Muscle layer of duodenum (tissue), 2 donors: ENCODE data around the gene RB1.

ENCODE experiments used
- H3K27ac ChIP-seq: one replicate; pipeline ENCODE4 v1.7.0; 2013; ENCODE audit warnings: mild to moderate bottlenecking, low read length
- H3K27me3 ChIP-seq: one replicate; pipeline ENCODE4 v1.7.0; 2013; ENCODE audit warnings: low read depth, mild to moderate bottlenecking, control low read depth, low read length
- H3K36me3 ChIP-seq, 2 donors: one replicate each; pipeline ENCODE4 v1.7.0; 2013; ENCODE audit warnings: low read length in 2 of 2, control low read depth in 1 of 2, mild to moderate bottlenecking in 1 of 2; ENCODE audit not compliant: insufficient read depth in 2 of 2, control insufficient read depth in 1 of 2
- H3K4me1 ChIP-seq, 2 donors: one replicate each; pipeline ENCODE4 v1.7.0; 2013; ENCODE audit warnings: low read length in 2 of 2, mild to moderate bottlenecking in 2 of 2, control low read depth in 1 of 2, moderate library complexity in 1 of 2; ENCODE audit not compliant: insufficient read depth in 2 of 2, control insufficient read depth in 1 of 2
- H3K4me3 ChIP-seq, 2 donors: one replicate each; pipeline ENCODE4 v1.7.0; 2013; ENCODE audit warnings: low read length in 2 of 2, low read depth in 1 of 2, mild to moderate bottlenecking in 1 of 2
- H3K9me3 ChIP-seq, 2 donors: one replicate each; pipeline ENCODE4 v1.7.0; 2013; ENCODE audit warnings: low read length in 2 of 2, control low read depth in 1 of 2, mild to moderate bottlenecking in 1 of 2; ENCODE audit not compliant: control insufficient read depth in 1 of 2
- donor health status: healthy.

The RB1 gene

DNA sequence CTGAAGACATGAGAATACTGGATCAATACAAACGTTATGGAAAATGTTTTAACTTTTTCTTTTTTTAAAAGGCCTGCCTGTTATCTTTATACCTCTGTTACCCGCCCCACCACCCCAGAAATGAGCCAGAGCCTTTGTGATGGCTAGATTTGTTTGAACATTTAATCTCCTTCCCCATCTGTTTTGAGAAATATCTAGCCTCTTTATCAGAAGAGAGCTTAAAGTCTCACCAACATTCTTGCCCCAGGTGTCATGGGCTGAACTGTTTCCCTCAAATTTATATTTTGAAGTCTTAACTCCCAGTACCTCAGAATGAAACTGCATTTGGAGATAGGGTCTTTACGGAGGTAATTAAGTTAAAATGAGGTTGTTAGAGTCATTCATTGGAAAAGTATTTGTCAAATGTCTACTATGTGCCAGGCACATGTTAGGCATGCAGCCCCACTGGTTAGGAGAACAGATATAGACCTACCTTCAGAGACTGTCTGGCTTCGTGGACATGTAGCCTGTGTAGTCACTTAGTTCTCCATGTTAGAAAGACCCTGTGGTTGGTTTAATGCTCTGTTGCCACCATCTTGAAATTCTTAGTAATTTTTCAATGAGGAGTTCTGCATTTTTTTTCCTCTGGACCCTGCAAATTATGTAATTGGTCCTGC is 6.3 kb upstream of the RB1 start:
- H3K4me3 ChIP-seq, result no peak overlapping the region
- no peaks in the 10 kb centered on the region for H3K27me3 ChIP-seq
- H3K36me3 ChIP-seq, result no peaks in the 10 kb centered on the region
- no peaks in the 10 kb centered on the region for H3K4me1 ChIP-seq
- H3K27ac ChIP-seq, result no peak overlapping the region
- no peaks in the 10 kb centered on the region for H3K9me3 ChIP-seq

DNA sequence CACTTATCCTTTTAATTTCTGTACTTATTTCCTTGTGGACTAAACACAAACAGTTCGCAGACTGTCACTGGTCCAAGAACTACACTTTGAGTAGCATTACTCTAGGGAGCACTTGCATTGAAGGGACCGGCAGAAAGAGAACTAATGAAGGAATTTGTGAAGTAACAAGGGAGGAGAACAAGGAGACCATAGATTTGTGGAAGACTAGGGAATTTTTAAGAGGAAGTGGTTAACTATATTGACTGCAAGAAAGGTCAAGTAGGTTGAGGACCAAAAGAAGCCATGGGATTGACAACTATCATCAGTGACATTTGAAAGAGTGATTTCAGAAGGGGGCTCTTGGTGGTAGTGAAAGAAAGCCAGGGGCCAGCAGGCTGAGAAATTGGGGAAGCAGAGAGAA is 4.0 kb upstream of the RB1 start:
- H3K4me3 ChIP-seq, result no peak overlapping the region
- H3K36me3 ChIP-seq, result peaks cover 0 to 5% of the 10 kb centered on the region in 2 donors
- no peaks in the 10 kb centered on the region for H3K4me1 ChIP-seq
- H3K9me3 ChIP-seq, result no peaks in the 10 kb centered on the region
- no peaks in the 10 kb centered on the region for H3K27me3 ChIP-seq
- H3K27ac ChIP-seq, result no peak overlapping the region

- Histone ChIP-seq H3K4me1 (peaks cover 0 to 15% of the 10 kb centered on the region in 2 donors), H3K9me3 (no peaks in the 10 kb centered on the region), H3K4me3 (peak overlapping the region; percentile 91 to 95), H3K27ac (peak overlapping the region; percentile 99), H3K27me3 (no peaks in the 10 kb centered on the region), H3K36me3 (peaks cover 0 to 5% of the 10 kb centered on the region in 2 donors)
Measured at GRCh38 chr13:48302871-48303358, 636 bp upstream of the RB1 start.

- H3K27ac ChIP-seq, result peak overlapping the region; percentile 99
- H3K9me3 ChIP-seq, result no peaks in the 10 kb centered on the region
- peaks cover 0 to 5% of the 10 kb centered on the region in 2 donors for H3K36me3 ChIP-seq
- H3K4me1 ChIP-seq, result peaks cover 0 to 15% of the 10 kb centered on the region in 2 donors
- H3K27me3 ChIP-seq, result no peaks in the 10 kb centered on the region
- peak overlapping the region; percentile 91 to 95 for H3K4me3 ChIP-seq
Measured at GRCh38 chr13:48304143-48304876, 759 bp downstream of the RB1 start.

DNA sequence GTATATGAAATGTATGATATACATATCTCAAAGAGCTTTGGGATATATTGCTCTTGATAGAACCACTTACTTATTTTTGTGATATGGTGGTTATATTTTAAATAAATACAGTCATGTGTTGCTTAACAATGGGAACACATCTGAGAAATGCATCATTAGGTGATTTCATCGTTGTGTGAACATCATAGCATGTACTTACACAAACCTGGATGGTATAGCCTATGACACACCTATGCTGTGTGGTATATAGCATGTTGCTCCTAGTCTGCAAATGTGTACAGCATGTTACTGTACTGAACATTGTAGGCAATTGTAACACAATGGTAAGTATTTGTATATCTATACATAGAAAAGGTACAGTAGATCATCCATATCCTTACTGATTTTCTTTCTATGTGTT is 7.7 kb downstream of the RB1 start:
- H3K4me3 ChIP-seq, result no peak overlapping the region
- H3K36me3 ChIP-seq, result peaks cover 0 to 4% of the 10 kb centered on the region in 2 donors
- H3K27ac ChIP-seq, result no peak overlapping the region
- H3K27me3 ChIP-seq, result no peaks in the 10 kb centered on the region
- H3K9me3 ChIP-seq, result no peaks in the 10 kb centered on the region
- peaks cover 0 to 3% of the 10 kb centered on the region in 2 donors for H3K4me1 ChIP-seq

- Histone ChIP-seq H3K27ac (no peak overlapping the region), H3K9me3 (no peaks in the 10 kb centered on the region), H3K36me3 (peaks cover 0 to 39% of the 10 kb centered on the region in 2 donors), H3K4me1 (no peaks in the 10 kb centered on the region), H3K4me3 (no peak overlapping the region), H3K27me3 (no peaks in the 10 kb centered on the region)
Measured at GRCh38 chr13:48315969-48316650, 12.6 kb downstream of the RB1 start.

DNA sequence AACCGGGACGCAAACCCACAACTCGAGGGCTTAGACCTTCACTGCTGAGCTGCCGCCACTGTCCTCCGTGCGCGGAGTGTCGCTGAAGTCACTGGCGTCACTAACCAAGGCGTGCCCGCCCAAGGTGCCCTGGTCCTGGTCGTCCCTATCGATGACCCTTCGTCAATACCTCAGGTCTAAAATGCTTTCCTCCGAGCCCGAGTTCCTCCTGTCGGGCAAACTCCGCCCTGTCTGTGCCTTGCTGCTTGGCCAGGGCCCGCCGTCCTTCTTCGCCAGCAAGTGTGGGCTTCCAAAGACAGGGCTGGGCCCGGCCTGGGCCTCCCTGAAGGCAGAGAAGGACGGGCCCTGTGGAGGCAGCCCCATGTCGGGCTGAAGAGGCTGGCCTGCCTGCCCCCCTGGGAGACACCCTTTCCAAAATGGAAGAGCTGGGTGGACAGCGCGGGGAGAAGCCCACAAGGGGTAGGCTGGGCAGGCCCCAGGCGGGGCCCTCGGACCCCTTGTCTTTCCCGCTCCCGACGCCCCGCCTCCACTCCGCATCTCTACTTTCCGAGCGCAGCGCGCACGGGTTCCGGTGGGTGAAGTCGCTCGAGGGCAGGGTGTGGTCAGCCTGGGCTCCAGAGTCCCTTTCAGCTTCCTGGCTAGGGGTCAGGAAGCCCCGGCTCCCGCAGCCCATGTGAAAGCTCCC is 13.4 kb downstream of the RB1 start:
- no peaks in the 10 kb centered on the region for H3K4me1 ChIP-seq
- peak overlapping the region in 1 of 2 donors; percentile 45 for H3K4me3 ChIP-seq
- no peaks in the 10 kb centered on the region for H3K9me3 ChIP-seq
- peaks cover 0 to 39% of the 10 kb centered on the region in 2 donors for H3K36me3 ChIP-seq
- H3K27ac ChIP-seq, result no peak overlapping the region
- no peaks in the 10 kb centered on the region for H3K27me3 ChIP-seq

DNA sequence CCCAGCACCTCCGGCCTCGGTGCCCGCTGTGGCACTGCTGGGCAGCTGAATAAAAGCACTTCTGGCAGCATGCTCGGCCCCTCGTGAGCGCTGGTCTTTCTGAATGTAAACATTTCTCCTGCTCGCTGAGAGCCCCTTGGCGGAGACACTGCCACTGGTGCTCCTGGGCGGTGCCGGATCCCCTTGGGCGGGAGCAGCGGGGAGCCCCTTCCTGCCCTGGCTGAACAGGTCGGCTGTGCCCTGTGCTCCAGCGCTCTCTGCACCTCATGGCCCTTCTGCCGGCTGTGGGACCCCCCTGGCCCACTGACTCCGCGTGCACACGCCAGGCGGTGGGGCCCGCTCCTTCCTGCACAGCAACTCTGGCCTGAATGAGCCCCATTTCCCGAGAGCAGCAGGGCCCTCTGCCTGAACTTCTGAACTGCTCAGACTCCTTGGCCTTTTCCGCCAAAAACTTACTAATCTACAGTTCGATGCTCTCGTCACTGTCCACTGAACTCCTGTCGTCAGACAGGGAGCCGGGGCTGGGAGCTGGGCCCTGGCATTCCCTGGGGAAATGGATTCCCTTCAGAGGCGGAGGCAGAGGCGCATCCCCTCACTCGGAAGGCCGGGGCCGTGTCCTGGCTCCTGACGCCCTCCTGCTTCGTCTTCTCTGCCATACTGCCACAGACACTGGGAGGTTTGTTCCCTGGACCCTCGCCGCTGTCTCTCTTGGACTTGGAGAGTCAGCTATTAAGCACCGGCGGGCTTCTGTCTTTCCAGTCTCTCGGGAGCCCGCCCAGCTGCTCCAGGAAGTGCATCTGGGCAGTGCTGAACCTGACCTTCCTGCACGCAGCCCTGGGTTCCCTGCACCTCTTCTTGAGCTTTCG is 14.2 kb downstream of the RB1 start:
- H3K4me1 ChIP-seq, result no peaks in the 10 kb centered on the region
- no peaks in the 10 kb centered on the region for H3K9me3 ChIP-seq
- no peak overlapping the region for H3K27ac ChIP-seq
- peaks cover 0 to 39% of the 10 kb centered on the region in 2 donors for H3K36me3 ChIP-seq
- H3K4me3 ChIP-seq, result peak overlapping the region in 1 of 2 donors; percentile 45
- no peaks in the 10 kb centered on the region for H3K27me3 ChIP-seq

DNA sequence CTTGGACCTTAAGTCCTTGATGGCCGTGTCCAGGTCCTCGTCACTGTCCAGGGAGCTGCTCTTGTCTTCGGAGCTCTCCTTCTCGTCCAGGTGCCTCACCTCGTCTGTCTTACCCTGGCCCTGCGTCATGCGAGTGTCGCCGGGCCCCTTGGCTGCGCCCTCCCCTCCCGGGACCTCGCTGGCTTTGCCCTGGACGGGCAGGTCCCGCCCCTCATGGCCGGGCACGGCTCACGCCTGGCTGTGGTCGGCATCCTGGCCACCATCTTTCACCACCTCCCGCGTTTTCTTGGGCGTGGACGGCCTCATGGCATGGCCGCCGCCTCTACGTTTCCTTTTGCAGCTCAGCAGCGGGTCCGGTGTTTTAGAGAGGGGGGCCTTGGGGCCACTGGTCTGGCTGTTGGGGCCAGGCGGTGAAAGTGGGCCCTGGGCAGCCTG is 14.8 kb downstream of the RB1 start:
- no peaks in the 10 kb centered on the region for H3K9me3 ChIP-seq
- peak overlapping the region in 1 of 2 donors; percentile 45 for H3K4me3 ChIP-seq
- H3K4me1 ChIP-seq, result no peaks in the 10 kb centered on the region
- H3K27me3 ChIP-seq, result no peaks in the 10 kb centered on the region
- peaks cover 0 to 39% of the 10 kb centered on the region in 2 donors for H3K36me3 ChIP-seq
- H3K27ac ChIP-seq, result no peak overlapping the region

DNA sequence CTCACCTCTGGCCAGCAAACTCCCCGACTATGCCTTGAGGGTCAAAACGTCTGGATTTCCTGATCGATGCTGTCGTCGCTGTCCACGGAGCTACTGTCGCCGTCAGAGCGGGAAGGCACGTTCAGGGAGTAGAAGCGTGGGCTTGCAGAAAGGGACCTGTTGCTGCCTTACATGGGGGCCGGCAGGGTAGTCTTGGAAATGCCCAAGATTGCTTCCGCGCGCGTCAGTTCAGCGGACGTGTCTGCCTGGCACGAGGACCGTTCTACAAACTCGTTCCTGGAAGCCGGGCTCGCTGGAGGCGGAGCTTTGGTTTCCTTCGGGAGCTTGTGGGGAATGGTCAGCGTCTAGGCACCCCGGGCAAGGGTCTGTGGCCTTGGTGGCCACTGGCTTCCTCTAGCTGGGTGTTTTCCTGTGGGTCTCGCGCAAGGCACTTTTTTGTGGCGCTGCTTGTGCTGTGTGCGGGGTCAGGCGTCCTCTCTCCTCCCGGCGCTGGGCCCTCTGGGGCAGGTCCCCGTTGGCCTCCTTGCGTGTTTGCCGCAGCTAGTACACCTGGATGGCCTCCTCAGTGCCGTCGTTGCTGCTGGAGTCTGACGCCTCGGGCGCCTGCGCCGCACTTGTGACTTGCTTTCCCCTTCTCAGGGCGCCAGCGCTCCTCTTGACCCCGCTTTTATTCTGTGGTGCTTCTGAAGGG is 15.4 kb downstream of the RB1 start:
- no peaks in the 10 kb centered on the region for H3K9me3 ChIP-seq
- H3K27ac ChIP-seq, result no peak overlapping the region
- peak overlapping the region; percentile 30 to 45 for H3K4me3 ChIP-seq
- peaks cover 0 to 39% of the 10 kb centered on the region in 2 donors for H3K36me3 ChIP-seq
- no peaks in the 10 kb centered on the region for H3K4me1 ChIP-seq
- H3K27me3 ChIP-seq, result no peaks in the 10 kb centered on the region
